Peyer's patch (tissue), 4 donors: Measurements from ENCODE around the gene TBC1D23.

Source experiments
- POLR2A ChIP-seq, 2 donors: fragments of 450-650 bp; IDR thresholded peaks; one replicate each; pipeline ENCODE4 v1.5.1; 2017; ENCODE audit warnings: antibody characterized with exemption in 2 of 2, mild to moderate bottlenecking in 2 of 2, moderate library complexity in 2 of 2
- TF ChIP-seq, protein P1 (sequence below), 6 experiments: fragments of 450-650 bp in 4 of 6; fragments of 200-600 bp in 2 of 6; sonication (generic) in 1 of 6; IDR thresholded peaks; one replicate each; pipeline ENCODE4 v1.5.1; 2017 to 2019; ENCODE audit warnings: antibody characterized with exemption in 6 of 6, mild to moderate bottlenecking in 3 of 6, moderate library complexity in 1 of 6

DNA sequence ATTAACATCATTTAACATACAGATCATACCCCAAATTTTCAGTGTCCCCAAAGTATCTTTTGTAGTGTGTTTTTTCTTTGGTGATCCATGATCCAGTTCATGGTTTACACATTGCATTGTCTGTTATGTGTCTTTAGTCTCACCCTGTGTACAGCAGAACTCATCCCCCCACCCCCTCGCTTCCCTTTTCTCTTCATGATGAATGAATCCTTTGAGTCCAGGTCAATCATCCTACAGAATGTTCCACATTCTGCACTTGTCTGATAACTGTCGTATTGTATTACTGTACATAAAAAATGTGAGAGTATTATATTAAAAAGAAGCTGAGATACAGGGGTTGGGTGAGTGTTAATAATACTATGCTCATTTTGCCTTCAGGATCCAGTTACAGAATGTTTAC lies 59.2 kb downstream of the TBC1D23 start:
- TF ChIP-seq, protein P1, sequence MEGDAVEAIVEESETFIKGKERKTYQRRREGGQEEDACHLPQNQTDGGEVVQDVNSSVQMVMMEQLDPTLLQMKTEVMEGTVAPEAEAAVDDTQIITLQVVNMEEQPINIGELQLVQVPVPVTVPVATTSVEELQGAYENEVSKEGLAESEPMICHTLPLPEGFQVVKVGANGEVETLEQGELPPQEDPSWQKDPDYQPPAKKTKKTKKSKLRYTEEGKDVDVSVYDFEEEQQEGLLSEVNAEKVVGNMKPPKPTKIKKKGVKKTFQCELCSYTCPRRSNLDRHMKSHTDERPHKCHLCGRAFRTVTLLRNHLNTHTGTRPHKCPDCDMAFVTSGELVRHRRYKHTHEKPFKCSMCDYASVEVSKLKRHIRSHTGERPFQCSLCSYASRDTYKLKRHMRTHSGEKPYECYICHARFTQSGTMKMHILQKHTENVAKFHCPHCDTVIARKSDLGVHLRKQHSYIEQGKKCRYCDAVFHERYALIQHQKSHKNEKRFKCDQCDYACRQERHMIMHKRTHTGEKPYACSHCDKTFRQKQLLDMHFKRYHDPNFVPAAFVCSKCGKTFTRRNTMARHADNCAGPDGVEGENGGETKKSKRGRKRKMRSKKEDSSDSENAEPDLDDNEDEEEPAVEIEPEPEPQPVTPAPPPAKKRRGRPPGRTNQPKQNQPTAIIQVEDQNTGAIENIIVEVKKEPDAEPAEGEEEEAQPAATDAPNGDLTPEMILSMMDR (IDR thresholded peaks at IDR 0.05), result no peak
- no peak for TF ChIP-seq POLR2A (IDR thresholded peaks at IDR 0.05)
